Superior temporal gyrus (tissue), 1 donor: ENCODE measurements around the gene RTN3.
"Not testable (repeated sequence)": the region's sequence is repeated elsewhere in the genome, so short reads cannot be mapped to it uniquely, and the experiment has no call there.

ENCODE experiments used
- DNase-seq: peaks from one replicate; pipeline ENCODE4 v3.0.0-alpha.2; 2016; ENCODE audit errors: extremely low spot score

RTN3 gene

DNA sequence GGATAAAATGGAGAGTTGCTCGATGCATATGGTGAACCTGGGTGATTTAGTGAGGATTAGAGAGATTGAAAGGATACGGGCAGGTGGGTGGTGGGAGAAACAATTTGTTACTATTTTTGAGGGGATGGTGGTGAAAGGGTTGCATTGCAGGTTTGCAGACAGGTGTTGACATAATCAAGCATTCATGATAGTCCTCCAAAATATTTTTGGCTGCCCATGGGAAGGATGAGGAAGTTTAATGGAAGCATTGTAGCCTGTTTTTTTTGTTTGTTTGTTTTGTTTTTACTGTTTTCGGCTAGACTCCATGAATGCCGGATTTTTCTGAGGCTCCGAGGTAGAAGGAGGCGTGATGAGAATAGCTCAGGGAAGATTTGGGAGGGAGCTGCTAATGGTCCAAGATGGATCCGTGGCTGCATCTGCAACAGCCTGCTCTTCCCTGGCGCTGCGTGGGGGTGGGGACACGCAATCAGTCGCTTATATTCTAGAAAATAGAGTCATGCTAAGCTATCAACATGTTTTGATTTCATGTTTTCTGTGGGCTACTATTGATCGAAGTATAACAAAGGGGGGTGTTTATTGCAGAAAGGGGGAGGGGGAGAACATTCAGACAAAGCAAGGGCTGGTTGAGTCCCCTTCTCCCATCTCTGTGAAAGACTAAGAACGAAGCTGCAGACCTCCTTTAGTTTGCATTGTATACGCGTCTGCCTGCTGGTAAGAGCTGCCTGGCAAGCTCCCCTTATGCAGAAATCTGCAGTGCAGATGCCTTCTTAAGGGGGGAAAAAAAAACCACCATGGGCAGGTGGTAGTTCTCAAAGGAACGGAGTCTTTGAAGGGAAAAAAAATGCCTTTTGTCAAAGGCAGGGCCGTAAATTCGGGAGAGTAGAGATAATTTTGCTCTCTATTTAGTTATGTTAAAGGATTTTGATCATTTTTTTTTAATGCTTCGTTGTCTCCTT lies 1.0 kb downstream of the RTN3 start:
- peak; percentile 79 for DNase-seq

DNA sequence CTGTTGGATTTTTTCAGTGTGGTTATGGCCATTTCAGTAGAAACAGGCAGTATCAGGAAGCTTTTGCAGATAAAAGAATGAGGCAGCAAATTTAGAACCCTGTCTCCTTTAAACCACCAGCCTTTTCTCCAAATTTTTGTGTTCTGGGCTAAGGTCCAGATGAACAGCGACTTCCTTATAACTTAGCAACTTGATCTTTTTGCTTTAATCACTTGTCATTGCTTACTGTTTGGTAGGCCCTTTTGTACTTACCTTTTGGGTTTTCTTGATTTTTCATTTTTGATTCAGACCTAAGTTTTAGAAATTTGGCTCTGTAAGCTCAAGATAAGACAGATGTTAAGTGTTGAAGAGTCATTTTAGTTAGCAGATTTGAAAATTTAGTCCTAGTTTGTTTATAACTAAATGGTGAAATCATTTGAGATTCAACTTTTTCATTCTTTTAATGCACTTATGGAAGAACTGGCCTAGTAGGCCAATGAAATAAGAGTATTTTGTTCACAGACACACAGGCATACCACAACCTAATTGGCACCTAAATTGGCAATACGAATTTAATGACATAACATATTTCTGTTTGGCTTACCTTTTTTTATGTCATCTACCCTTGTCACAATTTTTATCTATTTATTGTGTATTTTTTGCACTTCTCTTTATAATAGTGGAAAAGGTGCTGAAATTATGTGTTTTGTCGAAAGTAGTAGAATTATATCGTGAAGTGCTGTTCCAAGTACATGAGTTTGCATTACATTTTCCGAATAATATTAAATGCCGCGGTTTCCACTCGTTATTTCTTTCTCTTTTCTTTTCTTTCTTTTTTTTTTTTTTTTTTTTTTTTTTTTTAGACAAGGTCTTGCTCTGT lies 2.1 kb downstream of the RTN3 start:
- peak; percentile 66 for DNase-seq

DNA sequence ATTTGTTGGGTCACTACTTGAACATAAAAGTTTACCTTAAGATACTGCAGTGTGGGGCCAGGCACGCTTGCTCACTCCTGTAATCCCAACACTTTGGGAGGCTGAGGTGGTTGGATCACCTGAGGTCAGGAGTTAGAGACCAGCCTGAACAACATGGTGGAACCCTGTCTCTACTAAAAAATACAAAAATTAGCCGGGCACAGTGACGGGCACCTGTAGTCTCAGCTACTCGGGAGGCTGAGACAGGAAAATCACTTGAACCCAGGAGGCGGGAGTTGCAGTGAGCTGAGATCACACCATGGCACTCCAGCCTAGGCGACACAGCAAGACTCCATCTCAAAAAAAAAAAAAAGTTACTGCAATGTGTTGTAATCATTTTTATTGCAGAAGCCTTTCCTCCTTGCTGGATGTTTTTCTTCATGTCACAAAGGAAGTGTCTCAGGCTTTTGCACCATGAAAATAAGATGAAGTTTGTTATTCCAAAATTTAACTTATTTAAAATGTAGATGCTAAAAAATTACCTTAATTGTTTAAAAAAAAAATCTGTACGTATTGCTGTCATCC lies 3.9 kb downstream of the RTN3 start:
- DNase-seq = not testable (repeated sequence)

GRCh38 chr11:63686926-63687325 lies 5.6 kb downstream of the RTN3 start:
- peak; percentile 6 for DNase-seq

GRCh38 chr11:63687845-63688244 lies 6.5 kb downstream of the RTN3 start:
- DNase-seq = peak; percentile 10

DNA sequence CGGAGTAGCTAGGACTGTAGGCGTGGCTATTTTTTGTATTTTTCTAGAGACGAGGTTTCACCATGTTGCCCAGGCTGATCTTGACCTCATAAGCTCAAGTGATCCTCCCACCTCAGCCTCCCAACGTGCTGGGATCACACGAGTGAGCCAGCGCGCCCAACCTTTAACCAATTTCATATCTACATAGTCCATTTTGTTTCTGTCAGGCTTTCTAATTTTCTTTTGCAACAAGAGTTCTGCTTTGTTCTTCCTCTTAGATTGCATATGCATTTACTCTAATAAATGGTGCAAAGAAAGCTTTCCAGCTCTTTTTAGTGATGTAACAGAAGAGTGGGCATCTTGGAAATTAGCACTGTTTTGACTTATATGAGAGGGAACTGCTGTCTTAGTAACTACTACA lies 13.3 kb downstream of the RTN3 start:
- DNase-seq = peak; percentile 6

GRCh38 chr11:63698976-63699733 lies 17.9 kb downstream of the RTN3 start:
- peak; percentile 44 for DNase-seq

DNA sequence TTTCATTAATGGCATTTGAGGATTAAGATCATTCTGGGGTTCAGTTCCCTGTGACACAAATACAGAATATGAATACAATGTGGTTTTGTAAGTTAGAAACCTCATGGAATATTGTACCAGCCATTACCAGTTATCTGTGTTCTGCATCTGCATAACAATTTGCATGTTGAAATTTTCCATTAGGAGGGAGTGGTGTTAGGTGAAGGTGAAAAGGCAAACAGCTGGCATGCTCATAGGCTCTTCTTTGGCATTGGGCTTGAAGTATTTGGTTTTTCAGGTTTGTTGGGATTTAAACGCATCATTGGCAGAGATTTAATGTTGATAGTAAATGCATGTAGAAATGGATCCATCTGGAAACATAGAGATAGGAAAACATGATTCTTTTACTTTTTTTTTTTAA lies 18.6 kb downstream of the RTN3 start:
- no peak for DNase-seq

- peak; percentile 70 for DNase-seq
Measured at GRCh38 chr11:63705526-63705925, 24.2 kb downstream of the RTN3 start.

- no peak for DNase-seq
Measured at GRCh38 chr11:63708764-63709163, 27.5 kb downstream of the RTN3 start.

DNA sequence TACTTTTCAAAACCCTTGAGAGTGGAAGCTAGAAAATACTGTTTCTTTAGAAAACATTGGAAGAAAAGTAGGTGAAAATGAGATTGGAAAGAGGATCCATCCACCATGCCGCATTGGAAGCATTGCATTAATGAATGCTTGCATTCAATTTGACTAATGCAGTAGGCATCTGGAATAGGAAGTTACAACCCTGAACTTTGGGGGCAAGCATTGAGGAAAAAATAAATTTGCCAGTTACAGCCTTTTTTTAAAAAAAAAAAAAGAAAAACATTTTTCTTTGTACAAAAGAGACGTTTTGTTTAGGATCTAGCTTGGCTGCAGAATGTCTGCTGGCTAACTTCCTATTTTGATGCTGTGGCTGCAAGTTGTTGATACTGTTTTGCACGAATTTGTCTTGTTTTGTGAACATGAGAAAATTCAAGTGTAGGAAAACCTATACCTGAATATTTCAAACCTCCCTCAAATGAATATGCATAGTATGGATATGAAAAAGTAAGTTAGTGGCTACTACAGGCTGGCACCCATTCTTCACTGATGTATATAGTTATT lies 28.1 kb downstream of the RTN3 start:
- no peak for DNase-seq

- DNase-seq = no peak
Measured at GRCh38 chr11:63710476-63711217, 29.3 kb downstream of the RTN3 start.

GRCh38 chr11:63711838-63712237 lies 30.5 kb downstream of the RTN3 start:
- no peak for DNase-seq

DNA sequence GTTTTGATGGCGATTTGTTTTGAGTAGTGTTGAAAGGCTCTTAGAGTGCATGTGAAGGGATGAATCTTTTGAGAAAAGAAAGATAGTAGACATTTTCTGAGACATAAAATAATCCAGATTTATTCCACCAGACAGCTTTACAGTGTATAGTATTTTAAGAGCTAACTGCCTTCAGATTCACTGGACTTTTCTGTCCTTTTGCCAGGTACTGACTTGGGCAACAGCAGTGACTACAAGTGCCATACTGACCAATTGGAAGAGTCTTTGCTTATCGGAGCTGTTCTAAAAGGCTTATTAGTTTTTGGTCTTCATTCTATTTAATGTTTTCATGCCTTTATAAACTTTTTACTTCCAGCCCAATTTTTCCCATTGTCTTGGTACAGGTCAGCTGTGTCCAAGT lies 32.5 kb downstream of the RTN3 start:
- DNase-seq = no peak

DNA sequence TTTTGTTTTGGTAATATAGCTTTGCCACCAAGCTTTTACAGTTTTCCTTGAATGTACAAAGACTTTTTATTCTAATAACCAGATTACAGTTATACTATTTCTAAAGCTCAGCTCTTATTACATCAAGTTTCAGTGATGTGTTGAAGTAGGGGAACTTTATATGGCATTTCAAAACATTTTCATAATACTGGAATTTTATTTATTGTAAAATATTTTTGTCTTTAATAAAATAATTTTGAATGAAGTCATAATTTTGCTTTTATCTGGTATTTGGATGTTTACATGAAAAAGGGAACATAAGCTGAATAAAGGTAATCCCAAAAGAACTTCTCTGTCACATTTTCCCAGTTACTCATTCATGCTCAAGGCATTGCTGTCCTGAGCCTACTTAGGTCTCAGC lies 34.7 kb downstream of the RTN3 start:
- DNase-seq = no peak

- no peak for DNase-seq
Measured at GRCh38 chr11:63719001-63719400, 37.7 kb downstream of the RTN3 start.

DNA sequence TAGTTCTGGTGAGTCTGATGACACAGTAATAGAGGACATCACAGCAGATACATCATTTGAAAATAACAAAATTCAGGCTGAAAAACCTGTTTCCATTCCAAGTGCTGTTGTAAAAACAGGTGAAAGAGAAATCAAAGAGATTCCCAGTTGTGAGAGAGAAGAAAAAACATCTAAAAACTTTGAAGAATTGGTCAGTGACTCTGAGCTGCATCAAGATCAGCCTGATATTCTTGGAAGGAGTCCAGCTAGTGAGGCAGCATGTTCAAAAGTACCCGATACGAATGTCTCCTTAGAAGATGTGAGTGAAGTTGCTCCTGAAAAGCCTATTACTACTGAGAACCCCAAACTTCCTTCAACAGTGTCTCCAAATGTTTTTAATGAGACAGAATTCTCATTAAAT lies 38.7 kb downstream of the RTN3 start:
- peak; percentile 65 for DNase-seq

DNA sequence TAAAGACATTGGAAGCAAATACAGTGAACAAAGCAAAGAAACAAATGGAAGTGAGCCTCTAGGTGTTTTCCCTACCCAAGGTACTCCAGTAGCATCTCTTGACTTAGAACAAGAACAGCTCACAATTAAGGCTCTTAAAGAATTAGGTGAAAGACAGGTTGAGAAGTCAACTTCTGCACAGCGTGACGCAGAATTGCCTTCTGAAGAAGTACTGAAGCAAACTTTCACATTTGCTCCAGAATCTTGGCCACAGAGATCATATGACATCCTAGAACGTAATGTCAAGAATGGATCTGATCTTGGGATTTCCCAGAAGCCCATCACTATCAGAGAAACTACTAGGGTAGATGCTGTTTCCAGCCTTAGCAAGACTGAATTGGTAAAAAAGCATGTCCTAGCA lies 39.3 kb downstream of the RTN3 start:
- DNase-seq = no peak

DNA sequence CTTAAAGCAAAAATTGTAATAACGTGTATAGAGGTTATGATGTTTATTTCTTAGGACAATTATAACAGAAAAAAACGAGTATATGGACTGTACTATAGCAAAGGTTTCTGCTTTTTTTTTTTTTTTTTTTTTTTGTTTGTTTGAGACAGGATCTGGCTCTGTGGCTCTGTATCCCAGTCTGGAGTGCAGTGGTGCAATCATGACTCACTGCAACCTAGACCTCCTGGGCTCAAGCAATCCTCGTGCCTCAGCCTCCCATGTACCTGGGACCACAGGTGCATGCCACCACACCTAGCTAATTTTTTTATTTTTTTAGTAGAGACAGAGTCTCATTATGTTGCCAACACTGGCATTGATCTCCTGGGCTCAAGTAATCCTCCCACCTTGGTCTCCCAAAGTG lies 48.0 kb downstream of the RTN3 start:
- DNase-seq = no peak

- no peak for DNase-seq
Measured at GRCh38 chr11:63736864-63737263, 55.6 kb downstream of the RTN3 start.

- no peak for DNase-seq
Measured at GRCh38 chr11:63737718-63738117, 56.4 kb downstream of the RTN3 start.
